Nucleus accumbens (tissue), 56 donors: ENCODE results near the gene LRRN3.

Experiments used
- DNase-seq, 56 donors: peaks; one replicate each; lab custom pipeline; 2025; lab: John Stamatoyannopoulos, UW

LRRN3 gene

DNA sequence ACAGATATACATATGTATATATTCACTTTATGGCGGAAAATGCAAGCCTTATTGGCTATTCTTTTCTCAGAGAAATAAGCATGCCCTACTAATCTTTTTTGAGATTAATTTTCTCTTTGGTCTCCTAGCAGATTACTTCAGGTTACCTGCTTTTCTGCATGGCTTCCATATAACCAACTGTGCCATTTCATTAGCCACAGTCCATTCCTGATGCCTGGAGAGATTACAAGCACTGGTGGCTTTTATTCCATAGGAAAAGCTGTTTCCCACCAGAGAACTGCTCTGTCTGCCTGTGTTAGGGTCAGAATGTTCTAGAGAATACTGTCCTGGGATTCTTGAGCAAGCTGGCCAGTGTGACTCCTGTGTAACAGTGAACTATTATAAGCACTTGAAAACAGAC is 59.8 kb downstream of the LRRN3 start:
- DNase-seq = no peak

DNA sequence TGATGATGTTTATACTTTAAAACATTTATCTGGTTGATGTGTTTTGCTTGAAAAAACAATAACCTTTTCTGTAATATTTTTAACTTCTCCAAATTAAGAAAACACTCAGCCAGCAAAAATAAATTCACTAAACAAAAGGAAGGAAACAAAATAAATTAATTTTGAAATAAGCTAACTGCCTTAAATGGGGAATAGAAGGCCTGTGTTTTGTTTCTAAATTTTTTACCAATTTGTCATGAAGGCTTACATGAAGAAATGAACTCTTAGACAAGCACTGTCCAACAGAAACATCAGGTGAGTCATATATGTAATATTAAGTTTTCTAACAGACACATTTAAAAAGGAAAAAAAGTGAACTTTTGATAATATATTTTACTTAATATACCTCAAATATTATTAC is 68.5 kb downstream of the LRRN3 start:
- no peak for DNase-seq

DNA sequence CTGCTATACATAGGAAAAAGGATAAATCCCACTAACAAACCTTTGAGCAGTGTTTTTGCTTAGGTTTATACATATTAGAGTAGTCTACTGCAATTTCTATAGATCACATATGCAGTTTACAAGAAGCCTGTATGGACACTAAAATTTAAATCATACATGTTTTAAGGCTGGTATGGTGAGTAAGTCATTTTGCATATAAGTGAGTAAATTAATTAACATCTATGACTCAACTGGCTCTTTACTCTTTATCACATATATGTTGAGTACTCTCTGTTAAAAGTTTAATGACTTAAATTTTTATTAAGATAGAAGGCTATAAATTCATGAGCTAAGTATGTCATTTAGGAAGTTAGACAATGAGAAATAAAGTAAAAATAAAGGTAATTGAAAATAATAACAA is 69.4 kb downstream of the LRRN3 start:
- DNase-seq = no peak

DNA sequence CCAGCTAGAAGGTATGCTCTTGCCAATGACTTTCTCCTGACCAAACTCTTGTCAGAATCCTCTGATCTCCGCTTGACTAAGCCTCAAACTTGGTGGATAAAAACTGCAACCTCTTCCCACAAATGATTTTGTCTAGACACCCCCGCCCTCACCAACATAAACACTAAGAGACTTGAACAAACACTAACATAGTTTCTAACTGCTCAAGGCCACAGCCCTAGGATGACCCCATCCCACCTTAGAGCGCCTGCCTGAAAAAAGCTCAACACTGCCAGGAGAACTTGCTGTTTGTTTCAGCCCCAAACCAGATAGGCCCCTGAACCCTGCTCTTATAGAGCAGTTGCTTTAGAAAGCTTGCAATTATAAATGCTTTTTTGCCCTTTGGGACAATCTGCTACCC is 71.8 kb downstream of the LRRN3 start:
- no peak for DNase-seq

DNA sequence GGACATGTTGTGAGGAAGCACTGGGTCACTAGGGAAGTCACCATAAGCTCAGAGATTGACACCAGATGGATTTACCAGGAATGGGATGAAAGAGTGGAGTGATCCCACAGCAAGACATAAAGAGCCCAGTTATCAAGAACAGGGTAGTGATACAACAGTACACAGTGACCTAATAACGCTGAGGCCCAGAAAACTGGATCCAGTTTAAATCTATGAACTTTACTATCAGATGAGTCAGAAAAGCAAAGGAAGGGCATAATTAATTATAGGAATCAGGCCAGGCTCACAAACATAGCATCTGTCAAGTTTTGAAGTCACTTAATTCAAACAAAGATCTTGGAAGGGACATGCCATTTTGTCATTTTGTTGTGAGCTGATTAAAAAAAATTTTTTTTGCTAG is 73.5 kb downstream of the LRRN3 start:
- no peak for DNase-seq

DNA sequence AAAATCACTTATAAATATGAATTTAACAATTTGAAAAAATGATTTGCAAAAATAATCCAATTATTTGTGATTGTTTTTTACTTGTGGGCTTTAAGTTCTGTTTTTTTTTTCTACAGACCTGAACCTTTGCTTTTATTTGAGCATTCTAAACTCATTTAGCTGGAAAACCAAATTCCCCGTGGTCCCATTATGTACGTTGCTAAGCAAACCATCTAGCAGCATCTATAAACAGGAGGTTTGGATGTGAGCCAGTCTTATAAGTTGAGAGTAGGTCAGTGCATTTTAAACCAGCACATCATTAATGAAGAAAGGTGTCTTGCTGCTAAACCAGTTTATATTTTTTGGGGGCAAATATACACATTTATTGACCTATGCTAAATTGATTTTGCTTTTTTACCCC is 77.3 kb downstream of the LRRN3 start:
- no peak for DNase-seq

DNA sequence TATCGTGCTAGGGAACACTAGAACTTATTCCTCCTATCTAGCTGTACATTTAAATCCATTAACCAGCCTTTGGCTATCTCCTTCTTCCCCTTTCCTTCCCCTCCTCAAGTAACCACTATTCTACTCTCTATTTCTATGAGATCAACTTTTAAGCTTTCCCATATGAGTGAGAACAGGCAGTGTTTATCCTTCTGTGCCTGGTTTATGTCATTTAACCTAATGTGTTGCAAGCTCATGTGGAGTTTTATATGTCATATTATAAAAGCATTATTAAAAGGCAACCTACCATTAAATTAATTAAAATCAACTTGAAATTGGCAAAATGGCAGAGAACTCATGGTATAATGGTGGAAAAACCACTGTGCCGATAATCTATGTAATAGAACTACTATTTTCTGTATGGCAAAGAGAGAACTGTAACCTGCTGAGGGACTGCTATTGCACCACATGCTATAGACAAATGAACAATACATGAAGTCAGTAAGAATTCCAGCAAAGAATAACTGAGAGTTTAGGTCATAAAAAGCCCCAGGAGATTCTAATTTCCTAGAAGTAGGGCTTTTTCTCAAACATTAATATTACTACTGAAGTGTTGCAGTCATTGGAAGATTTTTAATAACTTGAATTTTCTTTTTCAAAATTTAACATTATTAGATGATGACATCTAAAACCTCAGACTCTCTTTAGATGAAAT is 81.8 kb downstream of the LRRN3 start:
- DNase-seq = no peak

DNA sequence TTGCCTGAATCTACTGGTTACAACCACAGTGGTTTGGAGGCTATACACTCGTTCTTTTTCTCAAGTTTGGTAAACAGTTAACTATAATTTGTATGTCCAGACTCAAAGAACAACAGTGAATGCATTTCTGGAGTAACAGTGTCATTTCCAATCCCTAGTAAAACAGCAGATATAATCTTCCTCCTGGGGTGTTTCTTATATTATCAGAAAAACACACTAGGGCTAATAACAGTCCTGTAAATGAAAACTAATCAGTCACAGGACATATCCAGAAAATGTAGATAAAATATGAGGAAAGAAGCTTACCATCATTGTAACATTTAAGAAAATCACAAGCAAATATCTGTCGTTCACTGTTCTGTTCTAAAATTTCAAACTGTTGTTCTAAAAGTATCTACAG is 82.6 kb downstream of the LRRN3 start:
- no peak for DNase-seq

DNA sequence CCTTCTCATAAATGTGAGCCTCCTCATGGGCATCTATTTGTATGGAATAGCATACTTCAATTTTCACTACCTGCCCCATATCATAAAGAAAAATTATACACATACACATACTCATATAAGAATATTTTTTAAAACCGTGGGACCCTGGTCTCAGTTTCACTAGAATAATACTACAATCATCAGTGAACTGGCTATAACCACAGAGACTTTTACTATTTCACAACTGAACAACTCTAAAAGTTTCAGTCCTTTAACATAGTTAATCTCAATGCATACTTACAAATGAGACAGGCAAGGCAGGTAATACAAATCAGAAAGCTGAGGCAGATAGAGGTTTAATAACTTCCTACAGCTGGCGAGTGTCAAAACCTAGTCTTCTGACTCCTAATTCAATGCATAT is 83.1 kb downstream of the LRRN3 start:
- DNase-seq = no peak

DNA sequence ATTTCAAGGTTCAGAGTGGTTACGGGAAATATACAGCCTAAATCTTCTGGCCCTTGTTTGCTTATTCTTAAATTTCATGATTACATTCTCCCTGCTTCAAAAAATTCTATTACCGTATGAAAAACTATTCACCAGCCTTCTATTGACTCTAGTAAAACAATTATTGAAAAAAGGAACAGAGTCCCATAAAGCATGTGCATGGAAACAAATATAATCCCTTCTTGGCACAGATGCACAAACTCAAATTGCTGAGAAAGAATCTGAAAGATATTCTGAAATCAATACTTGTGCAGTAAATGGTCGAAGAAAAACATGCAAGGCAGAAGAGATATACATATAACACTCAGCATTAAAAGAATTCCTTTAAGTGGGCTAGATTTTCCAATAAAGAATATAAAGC is 83.6 kb downstream of the LRRN3 start:
- no peak for DNase-seq
